Natural killer cell (primary cell): ENCODE measurements around the gene CALML6. TPM values are rescaled to one million over a fixed set of nuclear protein-coding genes. Genes with fewer than 3 reads are reported as not detected.
A peak's percentile ranks its signal among the peaks of the same experiment; 100 is the strongest.

Source experiments
- ATAC-seq, 3 donors: fragments of 150-1000 bp in 2 of 3; fragments of 200-7000 bp in 1 of 3; cut with Tn5 transposase; 1 replicate in 1 of 3; 2 replicates in 2 of 3; pipeline ENCODE4 v1.10.0; 2021; ENCODE audit warnings: mild to moderate bottlenecking in 2 of 3, moderate library complexity in 2 of 3
- DNase-seq, 2 donors: peaks; one replicate each; pipeline versions ENCODE4 v3.0.0 to v3.0.0-alpha.2; 2013 to 2021; ENCODE audit warnings: mixed read lengths in 1 of 2
- H3K27ac ChIP-seq: one replicate; pipeline ENCODE4 v1.5.1; 2013; ENCODE audit warnings: mild to moderate bottlenecking, low read length
- H3K27me3 ChIP-seq: one replicate; pipeline ENCODE4 v1.6.1; 2013; ENCODE audit warnings: low read length; ENCODE audit not compliant: control insufficient read depth, insufficient read depth
- H3K36me3 ChIP-seq: one replicate; pipeline ENCODE4 v1.6.1; 2013; ENCODE audit warnings: low read length; ENCODE audit not compliant: control insufficient read depth, insufficient read depth
- H3K4me1 ChIP-seq: one replicate; pipeline ENCODE4 v1.6.1; 2013; ENCODE audit warnings: low read length; ENCODE audit not compliant: control insufficient read depth, insufficient read depth
- H3K4me3 ChIP-seq: one replicate; pipeline ENCODE4 v1.5.1; 2013; ENCODE audit warnings: low read length
- H3K9me3 ChIP-seq: one replicate; pipeline ENCODE4 v1.6.1; 2013; ENCODE audit warnings: low read length; ENCODE audit not compliant: control insufficient read depth, insufficient read depth
- H3K27ac Mint-ChIP-seq, 2 donors: one replicate each; pipeline ENCODE4 v1.8.0; 2022; ENCODE audit warnings: mild to moderate bottlenecking in 2 of 2, mixed read lengths in 2 of 2, moderate library complexity in 1 of 2
- H3K27me3 Mint-ChIP-seq, 2 donors: one replicate each; pipeline ENCODE4 v1.8.0; 2022; ENCODE audit warnings: low read depth in 2 of 2, mixed read lengths in 2 of 2
- H3K36me3 Mint-ChIP-seq: one replicate; pipeline ENCODE4 v1.8.0; 2022; ENCODE audit warnings: mixed read lengths
- H3K4me1 Mint-ChIP-seq, 2 donors: one replicate each; pipeline ENCODE4 v1.8.0; 2022; ENCODE audit warnings: mixed read lengths in 2 of 2
- H3K4me3 Mint-ChIP-seq: one replicate; pipeline ENCODE4 v1.8.0; 2022; ENCODE audit warnings: mild to moderate bottlenecking, moderate library complexity, mixed read lengths
- H3K9me3 Mint-ChIP-seq, 2 donors: one replicate each; pipeline ENCODE4 v1.8.0; 2022; ENCODE audit warnings: mixed read lengths in 2 of 2
- CTCF ChIP-seq: fragments of 200-600 bp; IDR thresholded peaks from one replicate; pipeline ENCODE4 v1.8.0; 2022; ENCODE audit warnings: antibody characterized with exemption
- WGBS: methylation state at CpG from one replicate; pipeline ENCODE4 v1.1.7; 2013; ENCODE audit warnings: missing lambda C conversion rate; ENCODE audit not compliant: insufficient coverage; 5-methylcytosine and 5-hydroxymethylcytosine counted together
- intact Hi-C: fragments of 100-400 bp; cut with micrococcal nuclease; formaldehyde crosslinking; loops from one replicate; pipeline ENCODE4 v1.14.2; 2022
- total RNA-seq, 4 donors: library from RNA; stranded (reverse); fragments of 120-200 nt in 1 of 4; gene quantifications; one replicate each; pipeline versions ENCODE4 v1.2.3 to v1.2.4, GENCODE V29; 2013 to 2022

The CALML6 gene
- 1 to 10 TPM; 2.1 to 3.9 (median 2.9) TPM for total RNA-seq
- 0.61 TPM for total RNA-seq (2013)

GRCh38 chr1:1914971-1915692 lies at the start of gene CALML6:
Gene CALML6, plus strand, starts transcription at chr1:1915260. Its CDS starts 21 bp downstream, at chr1:1915281.
- Mint-ChIP-seq H3K4me1 (peaks cover 4 to 10% of the 10 kb centered on the region in 2 donors), H3K27ac (no peak within 1 kb of the TSS)

GRCh38 chr1:1867164-1867563 lies 47.9 kb upstream of the CALML6 start:
- no peaks in the 10 kb centered on the region for H3K36me3 Mint-ChIP-seq
- no peaks in the 10 kb centered on the region for H3K9me3 Mint-ChIP-seq
- Histone ChIP-seq H3K4me1 (peaks cover 50% of the 10 kb centered on the region), H3K4me3 (no peak overlapping the region), H3K9me3 (no peaks in the 10 kb centered on the region), H3K27ac (no peak overlapping the region), H3K36me3 (no peaks in the 10 kb centered on the region), H3K27me3 (no peaks in the 10 kb centered on the region)
- no peak for TF ChIP-seq CTCF
- peak overlapping the region in 1 of 2 donors; percentile 67 for H3K27ac Mint-ChIP-seq
- H3K27me3 Mint-ChIP-seq = no peaks in the 10 kb centered on the region
- ATAC-seq (no peak), DNase-seq (no peak)
- H3K4me3 Mint-ChIP-seq = no peak overlapping the region
- intact Hi-C loops = no loop called here
- WGBS = 93% methylated on average over 3 of the region's 3 CpGs
- H3K4me1 Mint-ChIP-seq = peaks cover 67 to 69% of the 10 kb centered on the region in 2 donors

More at GRCh38 chr1:1914971-1915692, at the start of gene CALML6:
- H3K27ac ChIP-seq = no peak within 1 kb of the TSS
- DNase-seq (no peak), ATAC-seq (no peak)
- no peaks in the 10 kb centered on the region for H3K36me3 Mint-ChIP-seq
- H3K9me3 Mint-ChIP-seq = no peaks in the 10 kb centered on the region
- no peaks in the 10 kb centered on the region for H3K36me3 ChIP-seq
- no peaks in the 10 kb centered on the region for H3K9me3 ChIP-seq
- no peak within 1 kb of the TSS for H3K4me3 Mint-ChIP-seq
- no peak for TF ChIP-seq CTCF
- peaks cover 23% of the 10 kb centered on the region for H3K4me1 ChIP-seq
- intact Hi-C loops = no loop called here
- peaks cover 0 to 4% of the 10 kb centered on the region in 2 donors for H3K27me3 Mint-ChIP-seq
- H3K4me3 ChIP-seq = no peak within 1 kb of the TSS
- WGBS = 94% methylated on average over 15 of the region's 15 CpGs
- H3K27me3 ChIP-seq = no peaks in the 10 kb centered on the region

- no peak for DNase-seq
- Mint-ChIP-seq H3K27ac (peak overlapping the region; percentile 50 to 82), H3K36me3 (no peaks in the 10 kb centered on the region), H3K4me1 (peaks cover 67 to 68% of the 10 kb centered on the region in 2 donors), H3K4me3 (no peak overlapping the region), H3K27me3 (no peaks in the 10 kb centered on the region), H3K9me3 (no peaks in the 10 kb centered on the region)
- H3K4me1 ChIP-seq = peaks cover 47% of the 10 kb centered on the region
- H3K4me3 ChIP-seq = no peak overlapping the region
- H3K27ac ChIP-seq = peak overlapping the region; percentile 1
- H3K27me3 ChIP-seq = no peaks in the 10 kb centered on the region
- no peak for TF ChIP-seq CTCF
- no peak for ATAC-seq
- 28% methylated on average over 3 of the region's 4 CpGs for WGBS
- intact Hi-C loops = no loop called here
- H3K9me3 ChIP-seq = no peaks in the 10 kb centered on the region
- H3K36me3 ChIP-seq = peaks cover 6% of the 10 kb centered on the region
These were observed 45.6 kb upstream of the CALML6 start for GRCh38 chr1:1869469-1869868.
